GM13977 (cell line): ENCODE measurements around the gene MED20.

Experiments
- DNase-seq: peaks from one replicate; pipeline ENCODE4 v3.0.0; 2012; ENCODE audit warnings: low spot score
- in situ Hi-C: fragments of 300-500 bp; cut with MboI; formaldehyde crosslinking; loops from one replicate; pipeline ENCODE4 v1.12.0; 2022; ENCODE audit warnings: low sequenced_read_pairs, low pct_unique_long_range_greater_than_20kb, mixed read lengths, inconsistent platforms; ENCODE audit not compliant: unreplicated experiment
- TF ChIP-seq, protein P1 (sequence below): IDR thresholded peaks from 2 replicates; pipeline ENCODE4 v1.5.1; 2012; ENCODE audit warnings: mild to moderate bottlenecking, control low read depth; ENCODE audit not compliant: insufficient read depth; ENCODE audit errors: extremely low read depth, missing control alignments

Gene MED20, protein sequence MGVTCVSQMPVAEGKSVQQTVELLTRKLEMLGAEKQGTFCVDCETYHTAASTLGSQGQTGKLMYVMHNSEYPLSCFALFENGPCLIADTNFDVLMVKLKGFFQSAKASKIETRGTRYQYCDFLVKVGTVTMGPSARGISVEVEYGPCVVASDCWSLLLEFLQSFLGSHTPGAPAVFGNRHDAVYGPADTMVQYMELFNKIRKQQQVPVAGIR

DNA sequence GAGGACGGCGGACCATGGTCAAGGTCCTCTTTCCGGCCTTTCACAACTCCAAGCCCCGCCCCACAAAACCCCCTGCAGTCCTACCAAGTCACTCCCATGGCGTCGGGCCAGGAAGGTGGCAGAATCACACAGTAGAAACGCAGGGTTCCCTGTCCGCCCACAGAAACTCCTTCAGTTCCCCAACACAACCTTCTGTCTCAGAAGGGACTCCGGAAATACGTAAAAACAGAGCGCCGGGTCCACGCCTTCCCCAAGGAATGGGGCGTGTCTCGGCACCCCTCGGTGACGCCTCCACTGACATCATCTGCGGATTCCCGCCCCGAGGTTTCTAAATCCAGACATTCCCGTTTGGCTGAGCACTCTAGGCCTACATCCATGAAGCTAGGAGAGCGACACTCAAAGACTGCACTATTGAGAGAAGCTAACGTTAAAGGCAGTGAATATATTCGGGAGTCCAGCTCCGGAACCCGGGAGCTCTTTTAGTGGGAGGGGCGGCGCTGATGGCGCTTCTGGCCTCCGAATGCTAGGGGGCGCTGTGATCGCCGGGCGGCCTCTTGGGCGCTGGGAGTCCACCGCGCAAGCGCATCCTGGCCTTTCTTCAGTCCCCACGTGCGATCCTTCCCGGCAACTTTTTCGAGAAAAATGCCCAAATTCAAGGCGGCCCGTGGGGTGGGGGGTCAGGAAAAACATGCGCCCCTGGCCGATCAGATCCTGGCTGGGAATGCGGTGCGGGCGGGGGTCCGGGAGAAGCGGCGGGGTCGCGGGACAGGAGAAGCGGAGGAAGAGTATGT, at the start of gene MED20, which contains the start of gene BYSL:
Gene MED20 (minus strand): TSS at position 219 of the 791 bp plus-strand sequence. CDS start 121 bp downstream, at position 98.
Gene BYSL (plus strand): TSS at position 579 of the 791 bp plus-strand sequence. CDS start 64 bp downstream, at position 643.
- DNase-seq: peak; percentile 96
- TF ChIP-seq, protein P1, sequence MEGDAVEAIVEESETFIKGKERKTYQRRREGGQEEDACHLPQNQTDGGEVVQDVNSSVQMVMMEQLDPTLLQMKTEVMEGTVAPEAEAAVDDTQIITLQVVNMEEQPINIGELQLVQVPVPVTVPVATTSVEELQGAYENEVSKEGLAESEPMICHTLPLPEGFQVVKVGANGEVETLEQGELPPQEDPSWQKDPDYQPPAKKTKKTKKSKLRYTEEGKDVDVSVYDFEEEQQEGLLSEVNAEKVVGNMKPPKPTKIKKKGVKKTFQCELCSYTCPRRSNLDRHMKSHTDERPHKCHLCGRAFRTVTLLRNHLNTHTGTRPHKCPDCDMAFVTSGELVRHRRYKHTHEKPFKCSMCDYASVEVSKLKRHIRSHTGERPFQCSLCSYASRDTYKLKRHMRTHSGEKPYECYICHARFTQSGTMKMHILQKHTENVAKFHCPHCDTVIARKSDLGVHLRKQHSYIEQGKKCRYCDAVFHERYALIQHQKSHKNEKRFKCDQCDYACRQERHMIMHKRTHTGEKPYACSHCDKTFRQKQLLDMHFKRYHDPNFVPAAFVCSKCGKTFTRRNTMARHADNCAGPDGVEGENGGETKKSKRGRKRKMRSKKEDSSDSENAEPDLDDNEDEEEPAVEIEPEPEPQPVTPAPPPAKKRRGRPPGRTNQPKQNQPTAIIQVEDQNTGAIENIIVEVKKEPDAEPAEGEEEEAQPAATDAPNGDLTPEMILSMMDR: peak; percentile 87
- in situ Hi-C loops: loop anchor here (10.0 kb wide), 1 partner anchor 124 kb away; no protein-coding TSS in a partner anchor

DNA sequence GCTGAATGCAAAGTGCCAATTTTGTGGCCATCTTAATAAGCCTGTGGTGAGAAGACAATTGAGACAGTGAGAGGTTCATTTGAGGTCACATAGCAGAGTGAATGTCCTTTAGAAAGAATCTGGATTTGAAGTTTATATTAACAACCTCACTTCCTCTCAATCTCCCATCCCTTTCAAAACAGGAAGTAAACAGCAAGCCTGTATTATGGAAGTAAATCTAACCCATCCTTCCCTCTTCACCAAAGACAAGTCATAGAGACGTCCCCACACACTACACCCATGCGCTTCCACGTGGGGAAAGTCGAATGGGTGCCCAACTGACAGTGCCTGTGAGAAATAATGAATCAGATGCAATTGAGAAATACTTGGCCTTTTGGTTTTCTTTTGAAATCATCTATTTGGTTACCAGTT, 49.5 kb upstream of the MED20 start:
- TF ChIP-seq, protein P1: no peak
- in situ Hi-C loops: no loop called here
- no peak for DNase-seq

DNA sequence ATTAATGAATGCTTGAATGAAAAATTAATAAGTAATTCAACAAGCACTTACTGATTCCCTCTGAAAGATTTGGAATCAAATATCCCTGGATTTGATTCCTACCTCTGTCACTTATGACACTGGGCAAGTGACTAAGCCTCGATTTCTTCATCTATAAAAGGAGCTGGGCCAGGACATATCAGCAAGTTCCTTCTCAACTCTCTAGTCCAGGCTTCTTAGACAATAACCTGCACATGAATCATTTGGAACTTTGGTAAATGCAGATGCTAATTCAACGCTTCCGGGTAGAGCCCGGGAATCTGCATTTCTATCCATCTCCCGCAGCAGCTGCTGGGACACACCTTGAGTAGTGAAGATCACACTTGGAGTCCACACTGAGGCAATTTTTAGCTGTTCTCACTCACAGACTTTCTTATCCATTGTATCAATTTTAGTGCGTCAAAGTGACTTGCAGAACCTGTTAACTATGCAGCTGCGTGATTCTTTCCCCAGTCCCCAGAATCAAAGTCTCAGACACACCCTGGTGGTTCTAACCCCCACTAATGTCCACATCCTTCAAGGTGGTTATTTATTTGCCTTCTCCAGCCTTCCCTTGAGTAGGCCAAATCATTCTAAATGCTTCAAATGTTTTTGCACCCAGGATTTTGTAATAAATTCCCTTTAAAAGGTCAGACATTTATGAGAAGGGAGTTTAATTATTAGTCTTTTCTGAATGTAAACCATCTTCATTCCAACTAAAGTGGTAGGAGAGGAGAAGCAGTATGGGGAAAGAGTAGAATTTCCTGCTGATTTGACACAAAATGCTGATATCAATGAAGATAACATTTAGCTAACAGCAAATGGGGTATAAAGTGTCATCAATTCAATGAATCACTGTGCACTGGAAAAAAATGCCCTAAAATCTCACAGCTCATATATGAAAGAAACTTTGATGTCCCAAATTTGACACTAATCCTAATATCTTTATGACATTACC, 46.7 kb upstream of the MED20 start:
- TF ChIP-seq, protein P1: no peak
- in situ Hi-C loops: no loop called here
- no peak for DNase-seq

DNA sequence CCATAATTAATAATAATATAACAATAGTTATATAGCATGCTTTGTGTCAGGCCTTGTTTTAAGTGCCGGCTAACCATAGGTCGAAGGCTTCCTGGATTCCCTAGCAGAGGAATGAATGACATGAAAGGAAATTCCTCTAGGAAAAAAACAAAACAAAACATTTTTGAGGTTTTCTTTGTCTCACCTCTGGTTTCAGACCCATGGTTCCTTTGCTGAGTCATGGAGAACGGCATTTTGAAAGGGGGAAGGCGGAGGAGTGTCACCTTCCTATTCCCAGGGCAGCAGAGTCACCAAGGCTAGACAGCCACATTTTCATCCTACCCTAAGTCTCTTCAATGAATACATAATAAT, 46.0 kb upstream of the MED20 start:
- TF ChIP-seq, protein P1: no peak
- DNase-seq: no peak
- in situ Hi-C loops: no loop called here

DNA sequence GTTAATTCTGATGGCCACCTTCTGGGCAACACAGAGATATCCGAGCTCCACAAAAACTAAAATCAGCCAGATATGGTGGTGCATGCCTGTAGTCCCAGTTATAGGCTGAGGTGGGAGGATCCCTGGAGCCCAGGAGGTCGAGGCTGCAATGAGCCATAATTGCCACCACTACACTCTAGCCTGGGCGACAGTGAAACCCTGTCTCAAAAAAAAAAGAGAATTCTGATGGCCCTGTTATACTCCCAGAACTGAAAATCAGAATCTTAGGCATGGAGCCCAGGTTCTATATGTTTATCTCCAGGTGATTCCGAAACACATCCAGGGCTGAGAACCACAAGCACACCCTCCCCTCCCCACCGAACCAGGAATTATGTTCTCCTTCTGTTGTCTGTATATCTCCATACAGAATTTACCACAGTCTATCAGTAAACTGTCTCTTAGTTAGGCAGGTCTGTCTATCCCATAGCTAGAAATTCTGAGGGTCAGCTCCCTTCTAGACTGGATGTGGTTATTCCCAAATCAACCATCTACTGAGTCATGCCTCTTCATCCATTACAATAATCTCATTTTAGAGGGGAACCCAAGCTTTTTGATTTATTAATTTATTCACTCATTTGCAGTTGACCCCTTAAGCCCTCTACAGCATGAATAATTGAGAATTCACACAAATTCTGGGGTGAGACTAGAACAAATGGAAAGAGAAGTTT, 45.4 kb upstream of the MED20 start:
- in situ Hi-C loops: no loop called here
- TF ChIP-seq, protein P1: no peak
- DNase-seq: no peak
